Breast epithelium (tissue), 4 donors: Measurements from ENCODE around the gene SYNJ2. TPM values are rescaled to one million over a fixed set of nuclear protein-coding genes. Genes with fewer than 3 reads are reported as not detected.

Source experiments
- DNase-seq, 2 donors: peaks; one replicate each; pipeline ENCODE4 v3.0.0-alpha.2; 2019; ENCODE audit warnings: low spot score in 2 of 2
- H3K27ac ChIP-seq, 2 donors: fragments of 200-600 bp; sonication (generic) in 1 of 2; one replicate each; pipeline ENCODE4 v1.5.1; 2016 to 2019; ENCODE audit warnings: mild to moderate bottlenecking in 1 of 2
- H3K27me3 ChIP-seq, 2 donors: fragments of 200-600 bp; sonication (generic) in 1 of 2; one replicate each; pipeline versions ENCODE4 v1.5.1 to v1.6.0; 2017 to 2019; ENCODE audit warnings: control low read depth in 1 of 2, mild to moderate bottlenecking in 1 of 2
- H3K36me3 ChIP-seq: fragments of 200-600 bp; one replicate; pipeline ENCODE4 v1.5.1; 2019
- H3K4me1 ChIP-seq, 2 donors: fragments of 200-600 bp; sonication (generic); one replicate each; pipeline ENCODE4 v1.5.1; 2016 to 2019; ENCODE audit warnings: control low read depth in 1 of 2
- H3K4me3 ChIP-seq, 3 donors: fragments of 200-600 bp; sonication (generic); 1 replicate in 2 of 3; 2 replicates in 1 of 3; pipeline ENCODE4 v1.5.1; 2016 to 2019; ENCODE audit warnings: mild to moderate bottlenecking in 3 of 3, moderate library complexity in 2 of 3
- H3K9me3 ChIP-seq, 2 donors: fragments of 200-600 bp; sonication (generic) in 1 of 2; one replicate each; pipeline ENCODE4 v1.5.1; 2016 to 2019; ENCODE audit warnings: control low read depth in 1 of 2
- CTCF ChIP-seq, 3 donors: fragments of 450-650 bp; IDR thresholded peaks; one replicate each; pipeline ENCODE4 v1.5.1; 2016 to 2017; ENCODE audit warnings: antibody characterized with exemption in 3 of 3, mild to moderate bottlenecking in 3 of 3, moderate library complexity in 3 of 3
- POLR2A ChIP-seq: fragments of 450-650 bp; IDR thresholded peaks from one replicate; pipeline ENCODE4 v1.6.1; 2016; ENCODE audit warnings: antibody characterized with exemption, mild to moderate bottlenecking, moderate library complexity
- POLR2AphosphoS5 ChIP-seq, 3 donors: sonication (generic); formaldehyde crosslinking; IDR thresholded peaks; one replicate each; pipeline ENCODE4 v1.6.1; 2017; ENCODE audit warnings: antibody characterized with exemption in 3 of 3
- intact Hi-C: fragments of 100-400 bp; cut with DNase I; formaldehyde crosslinking; loops from one replicate; pipeline ENCODE4 v1.15.1; 2023; ENCODE audit warnings: low total_unique reads
- total RNA-seq, 3 donors: library from RNA; depleted of rRNA; stranded (reverse); fragments of >200 nt; gene quantifications; one replicate each; pipeline ENCODE4 v1.1.0, GENCODE V29; 2016

Gene SYNJ2
- total RNA-seq, 3 donors from 2014 or later = 3.0 to 20.2 (median 15.7) TPM

GRCh38 chr6:158024566-158025297, 43.1 kb downstream of the SYNJ2 start:
- no peak for TF ChIP-seq POLR2A
- no peak for TF ChIP-seq CTCF (IDR thresholded peaks at IDR 0.05)
- no peak for TF ChIP-seq POLR2AphosphoS5 (IDR thresholded peaks at IDR 0.05)
- Histone ChIP-seq H3K27ac (no peak overlapping the region), H3K27me3 (no peaks in the 10 kb centered on the region), H3K36me3 (no peaks in the 10 kb centered on the region), H3K9me3 (no peaks in the 10 kb centered on the region), H3K4me3 (no peak overlapping the region), H3K4me1 (peaks cover 10 to 12% of the 10 kb centered on the region in 2 donors)
- intact Hi-C loops = loop anchor here (1.0 kb wide), 1 partner anchor 19 kb away; no protein-coding TSS in a partner anchor
- DNase-seq = no peak

- intact Hi-C loops = no loop called here
- H3K9me3 ChIP-seq = no peaks in the 10 kb centered on the region
- peak overlapping the region; percentile 11 to 55 (median 13) for H3K4me3 ChIP-seq
- no peaks in the 10 kb centered on the region for H3K27me3 ChIP-seq
- TF ChIP-seq POLR2AphosphoS5 (IDR thresholded peaks at IDR 0.05) = peak; percentile 37 to 66 (median 57)
- peak; percentile 14 to 21 (median 14) for TF ChIP-seq CTCF (IDR thresholded peaks at IDR 0.05)
- TF ChIP-seq POLR2A = no peak
- peak overlapping the region; percentile 75 to 91 for H3K27ac ChIP-seq
- peak in 1 of 2 donors; percentile 74 for DNase-seq
- H3K36me3 ChIP-seq = no peaks in the 10 kb centered on the region
- peaks cover 10 to 12% of the 10 kb centered on the region in 2 donors for H3K4me1 ChIP-seq
Measured at GRCh38 chr6:158026054-158026900, 44.6 kb downstream of the SYNJ2 start.

- no peak for TF ChIP-seq POLR2AphosphoS5 (IDR thresholded peaks at IDR 0.05)
- no peak for TF ChIP-seq POLR2A
- TF ChIP-seq CTCF (IDR thresholded peaks at IDR 0.05) = no peak
- Histone ChIP-seq H3K4me3 (peak overlapping the region in 1 of 3 donors; percentile 55), H3K9me3 (no peaks in the 10 kb centered on the region), H3K27ac (peak overlapping the region; percentile 75 to 91), H3K4me1 (peaks cover 10 to 12% of the 10 kb centered on the region in 2 donors), H3K27me3 (no peaks in the 10 kb centered on the region), H3K36me3 (no peaks in the 10 kb centered on the region)
- intact Hi-C loops = no loop called here
- DNase-seq = no peak
Measured at GRCh38 chr6:158026901-158027589, 45.4 kb downstream of the SYNJ2 start.

GRCh38 chr6:158027590-158028285, 46.1 kb downstream of the SYNJ2 start:
- H3K27me3 ChIP-seq = no peaks in the 10 kb centered on the region
- no peak overlapping the region for H3K4me3 ChIP-seq
- no peaks in the 10 kb centered on the region for H3K36me3 ChIP-seq
- no peak for TF ChIP-seq POLR2A
- no peak for TF ChIP-seq CTCF (IDR thresholded peaks at IDR 0.05)
- no peak for TF ChIP-seq POLR2AphosphoS5 (IDR thresholded peaks at IDR 0.05)
- no peak for DNase-seq
- H3K4me1 ChIP-seq = peaks cover 10 to 12% of the 10 kb centered on the region in 2 donors
- intact Hi-C loops = no loop called here
- H3K9me3 ChIP-seq = no peaks in the 10 kb centered on the region
- peak overlapping the region; percentile 75 to 91 for H3K27ac ChIP-seq
